ENCODE data around the gene TGFBRAP1. TPM values are rescaled to one million over a fixed set of nuclear protein-coding genes. Genes with fewer than 3 reads are reported as not detected.

TGFBRAP1 gene
- total and polyA plus RNA-seq, 4 donors, result 1.8 to 10.4 (median 6.8) TPM

DNA sequence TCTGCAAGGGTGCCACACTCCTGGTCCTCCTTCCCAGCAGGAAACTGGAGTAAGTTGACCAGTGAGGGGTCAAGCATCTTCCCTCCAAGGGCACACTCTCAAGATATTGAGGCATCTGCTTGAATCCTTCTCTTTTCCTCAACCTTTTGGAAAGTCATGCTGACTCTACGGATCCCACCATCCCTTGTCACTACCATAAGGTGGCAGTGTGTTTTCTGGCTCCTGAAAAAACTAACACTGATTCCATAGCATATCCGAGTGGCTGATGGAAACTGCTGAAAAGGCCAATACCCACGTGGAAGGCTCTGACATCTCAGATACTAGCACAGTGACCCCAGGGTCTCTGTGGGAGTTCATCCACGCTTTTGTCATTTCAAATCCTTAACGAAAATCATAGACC lies 50.9 kb downstream of the TGFBRAP1 start:
- Histone ChIP-seq H3K27ac (ENCODE audit: low read depth in 1 of 2, low read length in 2 of 2) (no peak overlapping the region), H3K4me1 (ENCODE audit: control insufficient read depth in 4 of 4, insufficient read depth in 4 of 4, low read length in 3 of 4) (no peaks in the 10 kb centered on the region), H3K9ac (ENCODE audit: low read depth in 1 of 2, low read length in 2 of 2) (no peak overlapping the region), H3K36me3 (ENCODE audit: control insufficient read depth in 4 of 4, insufficient read depth in 3 of 4, low read depth in 1 of 4, low read length in 3 of 4) (peaks cover 8 to 53% (median 32%) of the 10 kb centered on the region in 4 donors), H3K4me3 (ENCODE audit: low read depth in 1 of 3, low read length in 3 of 3) (no peak overlapping the region), H3K27me3 (ENCODE audit: control insufficient read depth in 4 of 4, insufficient read depth in 4 of 4, low read length in 3 of 4) (no peaks in the 10 kb centered on the region), H3K9me3 (ENCODE audit: control insufficient read depth in 4 of 4, low read length in 3 of 4) (no peaks in the 10 kb centered on the region)
- DNase-seq (ENCODE audit: low spot score), result no peak
- TF ChIP-seq HNF4G (IDR thresholded peaks at IDR 0.05), result no peak
- TF ChIP-seq, protein P1, sequence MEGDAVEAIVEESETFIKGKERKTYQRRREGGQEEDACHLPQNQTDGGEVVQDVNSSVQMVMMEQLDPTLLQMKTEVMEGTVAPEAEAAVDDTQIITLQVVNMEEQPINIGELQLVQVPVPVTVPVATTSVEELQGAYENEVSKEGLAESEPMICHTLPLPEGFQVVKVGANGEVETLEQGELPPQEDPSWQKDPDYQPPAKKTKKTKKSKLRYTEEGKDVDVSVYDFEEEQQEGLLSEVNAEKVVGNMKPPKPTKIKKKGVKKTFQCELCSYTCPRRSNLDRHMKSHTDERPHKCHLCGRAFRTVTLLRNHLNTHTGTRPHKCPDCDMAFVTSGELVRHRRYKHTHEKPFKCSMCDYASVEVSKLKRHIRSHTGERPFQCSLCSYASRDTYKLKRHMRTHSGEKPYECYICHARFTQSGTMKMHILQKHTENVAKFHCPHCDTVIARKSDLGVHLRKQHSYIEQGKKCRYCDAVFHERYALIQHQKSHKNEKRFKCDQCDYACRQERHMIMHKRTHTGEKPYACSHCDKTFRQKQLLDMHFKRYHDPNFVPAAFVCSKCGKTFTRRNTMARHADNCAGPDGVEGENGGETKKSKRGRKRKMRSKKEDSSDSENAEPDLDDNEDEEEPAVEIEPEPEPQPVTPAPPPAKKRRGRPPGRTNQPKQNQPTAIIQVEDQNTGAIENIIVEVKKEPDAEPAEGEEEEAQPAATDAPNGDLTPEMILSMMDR (IDR thresholded peaks at IDR 0.05; ENCODE audit: low read depth, low read length, missing input control), result no peak
- no peak for TF ChIP-seq EGR1 (IDR thresholded peaks at IDR 0.05; ENCODE audit: low read depth in 2 of 2)
- TF ChIP-seq NR2F2 (IDR thresholded peaks at IDR 0.05), result no peak
- no peak for TF ChIP-seq FOXA1 (IDR thresholded peaks at IDR 0.05)
- TF ChIP-seq YY1 (IDR thresholded peaks at IDR 0.05), result no peak
- TF ChIP-seq, protein P2, sequence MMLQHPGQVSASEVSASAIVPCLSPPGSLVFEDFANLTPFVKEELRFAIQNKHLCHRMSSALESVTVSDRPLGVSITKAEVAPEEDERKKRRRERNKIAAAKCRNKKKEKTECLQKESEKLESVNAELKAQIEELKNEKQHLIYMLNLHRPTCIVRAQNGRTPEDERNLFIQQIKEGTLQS (IDR thresholded peaks at IDR 0.05), result no peak
- no peak for TF ChIP-seq FOXA2 (IDR thresholded peaks at IDR 0.05)
- TF ChIP-seq JUND (IDR thresholded peaks at IDR 0.05), result no peak
- no peak for TF ChIP-seq HNF4A (conservative IDR thresholded peaks at IDR 0.05)
- TF ChIP-seq, protein P3, sequence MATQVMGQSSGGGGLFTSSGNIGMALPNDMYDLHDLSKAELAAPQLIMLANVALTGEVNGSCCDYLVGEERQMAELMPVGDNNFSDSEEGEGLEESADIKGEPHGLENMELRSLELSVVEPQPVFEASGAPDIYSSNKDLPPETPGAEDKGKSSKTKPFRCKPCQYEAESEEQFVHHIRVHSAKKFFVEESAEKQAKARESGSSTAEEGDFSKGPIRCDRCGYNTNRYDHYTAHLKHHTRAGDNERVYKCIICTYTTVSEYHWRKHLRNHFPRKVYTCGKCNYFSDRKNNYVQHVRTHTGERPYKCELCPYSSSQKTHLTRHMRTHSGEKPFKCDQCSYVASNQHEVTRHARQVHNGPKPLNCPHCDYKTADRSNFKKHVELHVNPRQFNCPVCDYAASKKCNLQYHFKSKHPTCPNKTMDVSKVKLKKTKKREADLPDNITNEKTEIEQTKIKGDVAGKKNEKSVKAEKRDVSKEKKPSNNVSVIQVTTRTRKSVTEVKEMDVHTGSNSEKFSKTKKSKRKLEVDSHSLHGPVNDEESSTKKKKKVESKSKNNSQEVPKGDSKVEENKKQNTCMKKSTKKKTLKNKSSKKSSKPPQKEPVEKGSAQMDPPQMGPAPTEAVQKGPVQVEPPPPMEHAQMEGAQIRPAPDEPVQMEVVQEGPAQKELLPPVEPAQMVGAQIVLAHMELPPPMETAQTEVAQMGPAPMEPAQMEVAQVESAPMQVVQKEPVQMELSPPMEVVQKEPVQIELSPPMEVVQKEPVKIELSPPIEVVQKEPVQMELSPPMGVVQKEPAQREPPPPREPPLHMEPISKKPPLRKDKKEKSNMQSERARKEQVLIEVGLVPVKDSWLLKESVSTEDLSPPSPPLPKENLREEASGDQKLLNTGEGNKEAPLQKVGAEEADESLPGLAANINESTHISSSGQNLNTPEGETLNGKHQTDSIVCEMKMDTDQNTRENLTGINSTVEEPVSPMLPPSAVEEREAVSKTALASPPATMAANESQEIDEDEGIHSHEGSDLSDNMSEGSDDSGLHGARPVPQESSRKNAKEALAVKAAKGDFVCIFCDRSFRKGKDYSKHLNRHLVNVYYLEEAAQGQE (IDR thresholded peaks at IDR 0.05), result no peak
- TF ChIP-seq SP1 (IDR thresholded peaks at IDR 0.05), result no peak
- TF ChIP-seq, protein P4, sequence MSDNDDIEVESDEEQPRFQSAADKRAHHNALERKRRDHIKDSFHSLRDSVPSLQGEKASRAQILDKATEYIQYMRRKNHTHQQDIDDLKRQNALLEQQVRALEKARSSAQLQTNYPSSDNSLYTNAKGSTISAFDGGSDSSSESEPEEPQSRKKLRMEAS (IDR thresholded peaks at IDR 0.05), result no peak
- WGBS, result 79% methylated on average over 5 of the region's 5 CpGs

DNA sequence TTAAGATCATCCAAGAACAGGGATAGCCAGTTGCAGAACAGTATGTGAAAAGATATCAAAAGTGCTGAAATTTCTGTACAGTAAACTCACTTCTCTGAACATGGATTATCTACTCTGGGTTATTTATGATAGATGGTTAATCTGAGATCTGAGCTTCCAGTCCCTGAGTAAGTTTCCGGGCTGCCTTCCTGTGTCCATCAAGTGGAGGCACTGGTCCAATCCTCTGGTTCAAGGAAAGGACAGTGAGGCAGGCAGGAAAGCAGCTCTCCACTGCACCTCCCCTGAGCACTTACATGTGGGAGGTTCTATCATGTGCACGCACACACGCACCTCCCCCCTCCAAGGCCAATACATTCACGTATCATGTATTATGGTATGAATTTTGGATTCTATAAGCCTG lies 55.5 kb downstream of the TGFBRAP1 start:
- peaks cover 4 to 66% (median 41%) of the 10 kb centered on the region in 4 donors for H3K36me3 ChIP-seq (ENCODE audit: control insufficient read depth in 4 of 4, insufficient read depth in 3 of 4, low read depth in 1 of 4, low read length in 3 of 4)
- H3K9me3 ChIP-seq (ENCODE audit: control insufficient read depth in 4 of 4, low read length in 3 of 4), result no peaks in the 10 kb centered on the region
- no peaks in the 10 kb centered on the region for H3K4me1 ChIP-seq (ENCODE audit: control insufficient read depth in 4 of 4, insufficient read depth in 4 of 4, low read length in 3 of 4)
- H3K4me3 ChIP-seq (ENCODE audit: low read depth in 1 of 3, low read length in 3 of 3), result no peak overlapping the region
- 87% methylated on average over 4 of the region's 4 CpGs for WGBS
- H3K9ac ChIP-seq (ENCODE audit: low read depth in 1 of 2, low read length in 2 of 2), result no peak overlapping the region
- TF ChIP-seq RXRA (IDR thresholded peaks at IDR 0.05), result peak in 1 of 2 donors; percentile 35
- TF ChIP-seq EGR1 (IDR thresholded peaks at IDR 0.05; ENCODE audit: low read depth in 2 of 2), result no peak
- no peaks in the 10 kb centered on the region for H3K27me3 ChIP-seq (ENCODE audit: control insufficient read depth in 4 of 4, insufficient read depth in 4 of 4, low read length in 3 of 4)
- no peak overlapping the region for H3K27ac ChIP-seq (ENCODE audit: low read depth in 1 of 2, low read length in 2 of 2)
- no peak for DNase-seq (ENCODE audit: low spot score)

DNA sequence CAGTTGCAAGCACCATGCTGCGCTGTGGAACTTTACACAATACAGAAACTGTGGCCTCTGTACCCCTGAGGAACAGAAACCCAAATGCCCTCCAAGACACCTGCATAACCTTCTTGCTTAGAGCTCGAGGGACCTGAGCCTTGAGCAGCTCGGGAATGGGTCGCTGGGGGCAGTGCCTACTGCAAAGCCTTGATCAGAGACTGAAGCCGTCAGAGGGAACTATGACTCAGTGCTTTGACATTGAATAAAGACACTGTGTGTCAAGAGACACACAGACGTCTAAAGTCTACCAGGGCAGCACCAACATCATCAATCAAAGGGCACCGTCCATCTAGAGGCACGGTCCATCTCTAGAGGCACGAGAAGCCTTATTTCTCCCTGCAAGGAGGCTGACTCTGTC lies 57.4 kb downstream of the TGFBRAP1 start:
- Histone ChIP-seq H3K9ac (ENCODE audit: low read depth in 1 of 2, low read length in 2 of 2) (no peak overlapping the region), H3K4me3 (ENCODE audit: low read depth in 1 of 3, low read length in 3 of 3) (no peak overlapping the region), H3K27ac (ENCODE audit: low read depth in 1 of 2, low read length in 2 of 2) (no peak overlapping the region), H3K9me3 (ENCODE audit: control insufficient read depth in 4 of 4, low read length in 3 of 4) (no peaks in the 10 kb centered on the region), H3K4me1 (ENCODE audit: control insufficient read depth in 4 of 4, insufficient read depth in 4 of 4, low read length in 3 of 4) (no peaks in the 10 kb centered on the region), H3K27me3 (ENCODE audit: control insufficient read depth in 4 of 4, insufficient read depth in 4 of 4, low read length in 3 of 4) (no peaks in the 10 kb centered on the region), H3K36me3 (ENCODE audit: control insufficient read depth in 4 of 4, insufficient read depth in 3 of 4, low read depth in 1 of 4, low read length in 3 of 4) (peaks cover 8 to 76% (median 54%) of the 10 kb centered on the region in 4 donors)
- WGBS, result 88% methylated on average over 9 of the region's 9 CpGs
- no peak for DNase-seq (ENCODE audit: low spot score)
- no peak for TF ChIP-seq HNF4G (IDR thresholded peaks at IDR 0.05)
- TF ChIP-seq, protein P4 (IDR thresholded peaks at IDR 0.05), result no peak
- TF ChIP-seq RAD21 (IDR thresholded peaks at IDR 0.05), result no peak
- no peak for TF ChIP-seq FOXA1 (IDR thresholded peaks at IDR 0.05)
- TF ChIP-seq, protein P1 (IDR thresholded peaks at IDR 0.05; ENCODE audit: low read depth, low read length, missing input control), result no peak
- no peak for TF ChIP-seq GABPA (IDR thresholded peaks at IDR 0.05 in 1 of 2, conservative IDR thresholded peaks at IDR 0.05 in 1 of 2)
- TF ChIP-seq, protein P3 (IDR thresholded peaks at IDR 0.05), result no peak

All from liver (tissue), 9 donors.